Suppressor macrophage (primary cell): ENCODE results near the gene ZNF532.
A peak's percentile ranks its signal among the peaks of the same experiment; 100 is the strongest.
"Not testable (repeated sequence)": the region's sequence is repeated elsewhere in the genome, so short reads cannot be mapped to it uniquely, and the experiment has no call there.

Experiments used
- DNase-seq, 4 experiments: peaks; one replicate each; pipeline ENCODE4 v3.0.0-alpha.2; 2020 to 2022

The ZNF532 gene

DNA sequence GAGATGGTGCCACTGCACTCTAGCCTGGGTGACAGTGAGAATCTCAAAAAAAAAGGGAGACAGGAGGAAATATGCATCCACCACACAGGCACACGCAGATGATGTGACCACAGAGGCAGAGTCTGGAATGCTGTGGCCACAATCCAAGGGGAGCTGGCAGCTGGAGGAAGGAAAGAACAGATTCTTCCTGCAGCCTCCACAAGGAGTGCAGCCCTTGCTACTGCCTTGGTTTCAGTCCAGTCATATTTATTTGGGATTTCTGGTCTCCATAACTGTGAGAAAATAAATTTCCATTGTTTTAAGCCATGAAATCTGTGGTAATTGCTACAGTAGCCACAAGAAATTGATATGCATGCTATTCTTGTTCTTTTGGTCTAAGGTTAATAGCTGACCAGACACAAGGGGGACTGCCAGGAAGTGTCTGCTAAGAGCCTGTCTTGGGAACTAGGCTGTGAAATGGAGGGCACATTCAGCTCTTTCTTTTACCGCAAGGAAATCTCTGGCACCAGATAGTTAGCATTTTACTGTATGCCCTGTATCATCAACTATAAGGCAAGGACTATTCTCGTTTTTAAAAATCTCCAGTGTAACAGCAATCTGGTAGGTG lies 141.9 kb downstream of the ZNF532 start:
- no peak for DNase-seq

DNA sequence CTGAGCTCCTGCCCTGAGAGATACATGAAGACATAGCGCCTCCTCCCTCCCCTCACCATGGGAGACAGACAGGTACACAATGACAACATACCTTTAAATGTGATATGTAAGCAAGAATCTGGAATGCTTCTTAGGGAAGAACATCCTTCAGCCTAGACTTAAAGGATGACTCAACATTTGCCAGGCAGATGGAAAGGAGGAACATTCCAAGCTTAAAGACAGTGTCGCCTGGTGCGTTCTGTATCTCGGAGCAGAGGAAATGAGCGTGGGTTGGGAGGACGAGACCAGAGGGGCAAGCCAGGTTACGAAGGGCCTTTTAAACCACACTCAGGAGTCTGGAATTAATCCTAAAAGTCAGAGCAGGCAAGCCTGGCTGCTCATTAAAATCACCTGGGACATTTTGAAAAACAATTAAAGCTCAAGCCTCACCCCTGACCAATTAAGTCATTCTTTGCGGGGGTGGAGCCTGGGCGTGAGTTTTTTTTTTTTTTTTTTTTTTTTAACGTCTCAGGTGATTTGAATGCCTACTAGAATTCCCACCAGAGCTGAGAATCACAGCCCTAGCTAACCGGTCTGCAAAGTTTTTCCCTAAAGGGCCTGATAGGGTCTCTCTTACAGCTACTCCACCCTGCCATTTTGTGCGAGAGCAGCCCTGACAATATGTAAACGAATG lies 143.8 kb downstream of the ZNF532 start:
- no peak for DNase-seq

DNA sequence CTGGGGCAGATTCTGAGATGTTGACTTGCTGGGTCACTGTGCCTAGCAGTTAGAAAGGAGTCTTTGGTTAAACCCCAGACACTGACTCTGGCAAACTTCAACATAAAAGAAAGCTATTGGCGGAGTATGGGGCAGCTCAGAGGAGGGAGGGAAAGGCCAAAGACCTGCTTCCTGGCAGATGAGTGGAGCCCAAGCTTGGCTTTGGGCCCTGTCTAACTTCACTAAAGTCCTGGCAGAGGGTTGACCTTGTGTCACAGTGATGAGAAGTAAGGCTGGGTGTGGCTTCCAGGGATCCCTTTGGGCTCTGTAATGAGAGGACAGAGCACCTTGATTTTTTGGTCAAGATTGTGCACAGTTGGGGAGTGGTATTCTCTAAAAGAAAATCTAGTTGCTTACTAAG lies 145.2 kb downstream of the ZNF532 start:
- no peak for DNase-seq

DNA sequence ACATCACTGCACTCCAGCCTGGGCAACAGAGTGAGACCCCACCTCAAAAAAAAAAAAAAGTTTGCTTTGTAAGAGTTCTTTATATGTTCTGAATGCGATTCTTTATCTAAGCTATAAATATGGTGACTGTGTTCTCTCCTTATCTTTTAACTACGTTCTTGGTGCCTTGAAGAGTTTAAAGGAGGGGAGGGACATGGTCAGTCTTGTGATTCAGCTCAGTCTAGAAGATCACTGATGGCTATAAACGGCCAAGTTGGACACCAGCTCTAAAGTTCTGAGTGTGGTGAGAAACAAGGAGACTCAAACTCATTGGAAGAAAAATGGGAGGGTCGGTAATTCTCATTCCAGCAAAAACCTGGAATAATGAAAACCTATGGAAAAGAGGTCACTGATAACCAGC lies 146.6 kb downstream of the ZNF532 start:
- DNase-seq = no peak

DNA sequence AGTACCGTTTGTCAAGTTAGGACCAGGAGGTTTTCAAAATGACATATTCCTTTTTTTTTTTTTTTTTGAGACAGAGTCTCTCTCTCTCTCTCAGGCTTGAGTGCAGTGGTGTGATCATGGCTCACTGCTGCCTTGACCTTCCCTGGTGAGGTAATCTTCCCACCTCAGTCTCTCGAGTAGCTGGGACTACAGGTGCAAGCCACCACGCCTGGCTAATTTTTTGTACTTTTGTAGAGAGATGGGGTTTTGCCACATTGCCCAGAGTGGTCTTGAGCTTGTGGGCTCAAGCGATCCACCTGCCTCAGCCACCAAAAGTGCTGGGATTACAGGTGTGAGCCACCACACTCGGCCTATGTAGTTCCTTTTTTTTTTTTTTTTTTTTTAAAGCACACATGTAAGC lies 147.1 kb downstream of the ZNF532 start:
- DNase-seq = no peak

DNA sequence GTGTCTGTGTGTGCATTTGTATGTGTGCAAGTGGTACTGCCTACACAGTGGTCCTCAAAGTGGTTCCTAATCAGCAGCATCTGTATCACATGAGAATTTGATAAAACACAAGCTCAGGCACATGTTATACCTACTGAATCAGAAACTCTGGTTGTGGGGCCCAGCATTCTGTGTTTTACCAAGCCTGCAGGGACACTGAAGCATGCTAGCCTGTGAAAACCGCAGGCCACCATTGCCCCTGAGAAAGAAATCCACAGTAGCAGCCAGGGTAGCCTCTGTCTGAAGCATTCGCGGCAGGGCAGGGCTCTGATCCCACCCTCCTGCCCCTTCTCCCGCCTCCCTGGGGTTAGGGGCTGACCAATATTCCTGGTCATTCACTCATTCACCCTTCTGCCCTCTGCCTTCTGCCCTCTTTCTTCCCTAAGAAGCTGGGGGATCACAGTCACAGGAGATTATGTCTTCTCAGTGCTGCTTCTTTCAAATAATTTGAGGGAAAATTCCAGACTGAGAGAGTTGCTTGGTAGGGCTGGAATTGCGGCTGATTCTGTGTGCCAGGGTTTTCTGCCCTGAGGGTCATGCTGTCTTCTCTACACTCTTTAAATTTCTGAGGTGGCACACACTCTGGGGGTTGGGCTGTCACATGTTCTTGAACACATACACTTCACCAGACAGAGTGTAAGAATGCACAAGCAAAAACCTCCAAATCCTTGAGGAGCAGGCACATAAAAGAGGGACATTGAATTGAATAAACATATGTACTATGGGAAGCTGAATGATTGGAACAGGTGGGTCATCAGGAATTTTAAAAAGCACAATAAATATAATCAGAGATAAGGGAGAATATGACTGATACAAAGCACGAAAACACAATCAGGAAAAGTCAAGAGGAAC lies 148.4 kb downstream of the ZNF532 start:
- DNase-seq = no peak

DNA sequence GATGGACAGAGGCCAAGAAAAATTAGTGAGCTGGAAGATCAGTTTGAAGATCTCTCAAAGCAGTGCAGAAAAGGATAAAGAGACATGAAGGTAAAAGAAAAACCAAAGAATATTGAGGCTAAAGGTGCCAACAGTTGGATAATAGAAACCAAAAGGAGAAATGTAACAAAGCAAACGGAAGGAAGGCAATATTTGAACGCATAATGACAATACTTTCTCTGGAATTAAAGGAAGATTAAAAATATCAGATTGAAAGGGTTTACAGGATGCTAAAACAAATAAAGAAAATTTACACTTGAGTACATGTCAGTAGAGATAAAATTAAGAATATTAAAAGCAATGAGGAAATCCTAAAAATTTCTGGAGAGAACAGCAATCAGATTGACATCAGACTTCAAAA lies 149.1 kb downstream of the ZNF532 start:
- no peak for DNase-seq

DNA sequence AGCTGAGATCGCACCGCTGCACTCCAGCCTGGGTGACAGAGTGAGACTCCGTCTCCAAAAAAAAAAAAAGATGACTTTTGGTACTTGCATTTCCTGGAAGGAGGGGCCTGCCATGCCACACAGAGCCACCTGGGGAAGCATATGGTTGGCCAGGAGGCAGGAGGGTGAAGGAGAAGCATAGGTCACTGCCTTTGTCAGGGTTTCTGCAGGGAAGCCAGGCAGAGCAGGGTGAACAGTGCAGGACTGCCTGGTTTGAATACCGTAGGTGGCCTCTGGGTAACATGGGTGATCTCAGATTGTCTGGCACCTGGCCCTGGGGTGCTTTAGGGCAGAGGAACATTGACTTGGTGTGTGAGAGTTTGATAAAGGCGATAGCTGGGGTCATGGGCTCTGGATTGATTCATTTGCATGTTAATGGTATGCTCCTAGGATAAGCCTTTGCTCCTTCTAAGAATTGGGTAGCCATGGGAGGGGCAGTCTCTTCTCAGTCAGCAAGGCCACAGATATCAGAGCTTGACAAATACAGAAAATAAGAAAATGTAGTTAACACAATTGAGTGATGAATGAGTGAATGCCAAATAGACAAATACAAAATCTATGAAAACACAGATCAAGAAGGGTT lies 151.0 kb downstream of the ZNF532 start:
- DNase-seq = no peak

DNA sequence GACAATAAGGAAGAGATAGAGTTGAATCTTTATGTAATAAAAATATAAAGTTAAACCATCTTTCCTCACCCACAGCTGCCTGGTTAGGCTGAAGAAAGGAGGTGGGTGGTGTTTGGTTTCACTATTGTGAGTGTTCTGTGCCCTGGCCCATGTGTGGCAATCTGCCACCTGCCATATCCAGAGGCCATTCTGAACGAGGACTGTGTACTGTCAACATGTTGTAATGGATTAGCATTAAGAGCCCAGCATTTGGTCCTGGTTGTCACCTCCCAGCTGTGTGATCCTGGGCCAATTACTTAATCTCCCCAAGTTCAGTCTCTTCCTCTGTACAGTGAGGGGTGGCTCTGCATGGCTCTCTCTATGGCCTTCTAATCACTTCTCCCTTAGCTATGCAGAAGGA lies 156.8 kb downstream of the ZNF532 start:
- DNase-seq = peak in 1 of 4 experiments; percentile 12

DNA sequence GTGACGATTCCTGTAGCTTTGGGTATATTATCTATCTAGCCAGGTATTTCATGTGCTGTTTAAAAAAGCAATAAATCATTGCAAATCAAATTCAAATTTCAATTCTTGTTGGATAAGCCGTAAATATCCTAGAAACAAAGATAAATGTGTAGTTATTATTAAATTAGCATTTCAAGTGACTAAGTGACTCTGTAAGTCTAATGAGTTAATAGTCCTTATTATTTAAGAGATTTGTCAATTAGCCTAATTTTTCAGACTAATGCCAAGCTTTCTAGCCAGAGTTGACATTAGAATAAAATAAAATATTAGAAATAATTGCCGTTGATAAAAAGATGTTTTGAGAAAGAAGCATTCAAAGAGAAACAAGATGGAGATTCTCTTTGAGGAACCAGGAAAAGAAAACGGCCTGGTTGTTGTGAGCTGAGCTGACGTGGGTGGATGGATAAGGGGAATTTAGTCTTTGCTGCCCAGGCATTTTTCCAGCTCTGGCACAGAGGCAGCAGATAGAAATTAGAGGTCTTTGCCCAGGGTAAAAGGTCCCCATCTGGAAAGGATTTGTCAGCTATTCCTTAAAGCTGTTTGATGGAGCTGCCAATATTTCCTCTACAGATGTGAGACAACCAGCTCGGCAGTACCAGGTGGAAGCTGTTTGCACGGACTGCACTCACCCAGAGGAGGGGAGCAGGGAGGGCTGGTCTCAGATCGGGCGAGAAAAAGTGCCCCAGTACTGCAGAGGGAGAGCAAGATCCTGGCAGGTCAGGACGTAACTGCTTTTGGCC lies 157.7 kb downstream of the ZNF532 start:
- DNase-seq = peak in 2 of 4 experiments; percentile 7 to 15

DNA sequence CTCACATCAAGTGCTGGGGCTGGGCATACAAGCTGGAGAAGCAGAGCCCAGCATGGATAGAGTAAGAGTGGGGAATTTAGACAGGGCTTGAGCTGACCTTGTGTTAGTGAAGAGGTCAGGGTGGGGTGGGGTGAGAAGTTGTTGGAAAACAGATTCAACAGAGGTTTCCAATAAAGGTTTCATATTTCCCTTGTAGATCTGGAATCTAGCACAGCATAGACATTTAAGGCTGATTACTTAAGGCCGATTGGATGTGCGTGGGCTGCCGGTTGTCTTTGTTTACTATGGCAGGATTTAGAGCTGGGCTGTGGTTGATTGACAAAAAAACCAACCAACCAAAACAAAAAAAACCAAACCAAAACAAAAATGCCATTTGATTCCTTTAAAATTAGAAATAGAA lies 160.2 kb downstream of the ZNF532 start:
- no peak for DNase-seq

DNA sequence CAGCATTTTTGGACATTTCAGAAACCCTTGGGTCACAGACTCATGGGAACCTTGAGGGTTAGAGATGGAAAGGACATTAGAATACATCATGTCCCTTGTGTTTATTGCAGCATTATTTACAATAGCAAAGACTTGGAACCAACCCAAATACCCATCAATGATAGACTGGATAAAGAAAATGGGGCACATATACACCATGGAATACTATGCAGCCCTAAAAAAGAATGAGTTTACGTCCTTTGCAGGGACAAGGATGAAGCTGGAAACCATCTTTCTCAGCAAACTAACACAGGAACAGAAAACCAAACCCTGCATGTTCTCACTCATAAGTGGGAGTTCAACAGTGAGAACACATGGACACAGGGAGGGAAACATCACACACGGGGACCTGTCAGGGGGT lies 160.9 kb downstream of the ZNF532 start:
- not testable (repeated sequence) for DNase-seq

DNA sequence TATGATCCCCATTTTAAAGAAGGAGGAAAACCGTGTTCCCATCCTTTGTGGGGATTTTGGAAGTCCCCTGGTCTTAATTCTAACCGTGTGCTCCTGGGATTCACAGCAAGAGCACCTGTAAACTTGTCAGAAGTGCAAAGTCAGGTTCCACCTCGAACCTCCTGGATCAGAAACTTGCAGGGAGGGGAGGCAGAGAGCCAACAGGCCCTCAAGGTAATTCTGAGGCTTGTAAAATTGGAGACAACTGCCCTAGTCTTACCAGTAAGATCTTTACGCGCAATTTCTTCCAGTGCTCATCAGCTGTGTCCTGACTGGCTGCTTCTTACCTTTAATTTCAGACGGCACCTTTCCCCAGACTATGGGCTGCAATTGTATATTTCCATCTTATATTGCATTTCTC lies 161.7 kb downstream of the ZNF532 start:
- DNase-seq = no peak

DNA sequence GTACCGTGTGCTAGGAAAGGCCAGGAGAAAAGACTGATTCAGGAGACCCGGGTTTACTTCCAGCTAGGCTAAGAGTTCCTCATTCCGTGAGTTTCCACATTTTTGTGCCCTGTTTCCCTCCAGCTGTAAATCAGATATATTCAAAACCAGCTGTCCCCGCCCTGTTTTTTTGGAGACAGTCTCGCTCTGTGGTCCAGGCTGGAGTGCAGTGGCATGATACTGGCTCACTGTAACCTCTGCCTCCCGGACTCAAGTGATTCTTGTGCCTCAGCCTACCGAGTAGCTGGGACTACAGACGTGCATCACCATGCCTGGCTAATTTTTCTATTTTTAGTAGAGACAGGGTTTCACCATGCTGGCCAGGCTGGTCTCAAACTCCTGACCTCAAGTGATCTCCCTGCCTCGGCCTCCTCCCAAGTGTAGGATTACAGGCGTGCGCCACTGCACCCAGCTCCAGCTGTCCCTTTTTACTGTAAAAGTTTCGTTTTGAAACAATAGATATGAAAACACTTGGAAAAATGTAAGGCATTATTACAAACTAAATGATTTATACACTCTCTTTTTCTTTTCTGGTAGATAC lies 162.2 kb downstream of the ZNF532 start:
- DNase-seq = peak in 1 of 4 experiments; percentile 6

DNA sequence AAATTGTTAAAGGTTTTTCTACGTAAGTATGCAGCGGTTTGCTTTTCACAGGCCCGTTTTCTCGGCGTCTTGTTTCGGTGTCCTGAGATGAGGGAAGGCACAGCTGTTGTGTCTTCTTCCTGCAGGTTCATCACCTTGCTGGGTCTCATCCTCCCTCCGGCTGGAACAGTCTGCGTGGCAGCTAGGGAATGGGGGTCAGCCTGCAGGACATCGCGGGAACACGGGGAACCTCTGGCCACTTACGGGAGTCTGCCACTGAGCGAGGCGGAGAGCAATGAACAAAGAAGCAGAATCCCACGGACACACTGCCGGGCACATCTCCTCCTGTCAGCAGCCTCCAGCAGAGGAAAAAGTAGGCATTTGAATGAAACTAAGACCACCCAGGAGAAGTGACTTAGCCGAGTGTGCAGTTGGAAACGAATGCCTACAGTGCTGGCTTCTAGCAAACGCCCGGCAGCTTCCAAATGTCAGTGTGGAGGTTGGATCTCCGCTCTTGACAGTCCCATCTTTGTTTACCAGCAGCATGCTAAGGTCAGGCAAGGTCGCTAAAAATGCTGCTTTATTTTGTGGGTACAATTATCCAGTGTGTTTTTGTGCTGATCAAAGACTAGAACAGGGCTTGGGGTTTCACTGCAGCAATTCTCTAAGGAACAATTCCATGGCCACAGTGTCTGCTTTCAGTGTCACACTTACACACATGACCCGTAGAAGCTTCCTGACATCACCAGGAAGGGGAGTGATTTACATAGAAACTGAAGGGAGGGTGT lies 165.2 kb downstream of the ZNF532 start:
- DNase-seq = no peak

DNA sequence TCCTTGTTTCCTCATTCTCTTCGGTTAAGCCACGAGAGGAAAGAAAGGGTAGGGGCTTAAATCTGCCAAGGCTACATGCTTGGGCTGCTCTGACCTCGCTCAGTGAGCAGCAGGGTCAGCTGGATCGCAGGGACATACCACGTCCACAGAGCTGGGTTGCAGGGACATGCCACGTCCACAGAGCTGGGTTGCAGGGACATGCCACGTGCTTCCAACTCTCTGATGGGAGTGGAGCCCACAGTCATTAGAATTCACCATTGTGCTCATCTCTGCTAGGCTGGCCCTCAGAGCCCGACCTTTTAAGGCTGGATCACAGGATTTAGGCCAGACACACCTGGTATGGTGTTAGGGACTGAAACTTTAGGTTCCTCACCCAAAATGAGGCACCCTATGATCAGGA lies 167.6 kb downstream of the ZNF532 start:
- no peak for DNase-seq

DNA sequence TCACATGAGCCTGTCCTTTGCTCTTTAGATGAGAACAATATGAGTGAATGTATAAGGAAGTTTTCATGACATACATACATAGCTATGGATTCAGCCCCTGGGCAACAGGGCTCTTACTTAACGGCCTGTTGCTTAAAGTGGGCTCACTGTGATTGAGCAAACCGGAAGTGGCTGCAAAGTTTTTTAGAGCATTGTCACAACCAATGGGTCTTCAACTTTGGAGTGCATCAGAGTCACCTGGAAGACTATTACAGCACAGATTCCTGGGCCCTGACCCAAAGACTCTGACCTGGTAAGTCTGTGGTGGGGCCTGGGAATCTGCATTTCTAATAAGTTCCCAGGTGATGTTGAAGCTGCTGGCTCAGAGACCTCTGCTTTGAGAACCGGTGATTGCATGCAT lies 168.7 kb downstream of the ZNF532 start:
- DNase-seq = peak in 2 of 4 experiments; percentile 9 to 14

DNA sequence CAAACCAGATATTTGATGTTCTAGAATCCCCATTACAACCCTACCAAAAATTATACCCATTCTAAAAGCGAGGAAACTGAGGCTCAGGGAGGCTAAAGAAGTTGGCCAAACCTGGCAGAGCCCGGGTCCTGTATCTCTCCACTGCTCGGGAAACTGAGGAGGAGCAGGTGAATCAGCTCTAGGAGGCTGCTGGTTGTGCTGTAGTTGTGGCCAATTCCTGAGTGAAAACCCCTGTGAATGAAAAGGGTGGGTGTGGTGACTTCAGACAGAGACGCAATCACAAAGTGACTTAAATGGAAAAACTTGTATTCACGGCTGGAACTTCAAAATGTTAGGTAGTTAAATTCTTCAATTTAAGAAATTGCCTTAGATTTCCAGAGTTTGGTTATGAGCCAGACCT lies 169.3 kb downstream of the ZNF532 start:
- no peak for DNase-seq

DNA sequence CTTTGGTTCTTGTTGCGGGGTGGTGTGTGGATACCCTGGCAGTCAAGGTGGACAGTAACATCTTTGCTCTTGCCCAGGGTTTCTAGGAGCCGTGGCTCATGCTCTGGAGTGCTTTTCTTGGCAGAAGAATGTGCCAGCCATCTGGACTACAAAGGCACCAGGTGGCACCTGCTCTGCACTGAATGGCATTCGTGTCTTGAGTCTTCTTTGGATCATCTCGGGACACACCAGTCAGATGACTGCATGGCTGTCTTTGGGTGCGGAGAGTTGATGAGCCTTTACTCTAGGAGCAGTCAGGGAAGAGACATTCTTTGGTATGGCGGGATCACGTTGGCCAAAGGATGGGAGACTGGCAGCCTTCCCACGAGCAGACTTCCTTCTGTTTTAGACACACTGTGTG lies 170.9 kb downstream of the ZNF532 start:
- DNase-seq = no peak
